ENCODE data around the gene TBX5.

Gene TBX5

GRCh38 chr12:114444422-114445279 is 38.7 kb upstream of the TBX5 start:
- H3K27me3 ChIP-seq (ENCODE audit: control insufficient read depth, insufficient read depth, low read length, poor library complexity, severe bottlenecking) = peaks cover 100% of the 10 kb centered on the region
- H3K36me3 ChIP-seq (ENCODE audit: control insufficient read depth, insufficient read depth, low read length) = no peaks in the 10 kb centered on the region
- H3K9me3 ChIP-seq (ENCODE audit: control insufficient read depth, low read length) = no peaks in the 10 kb centered on the region
- WGBS, 2 experiments = 5 to 6% methylated on average over 44 of the region's 44 CpGs
- H3K4me1 ChIP-seq (ENCODE audit: control insufficient read depth, insufficient read depth, low read length) = no peaks in the 10 kb centered on the region
- H3K4me3 ChIP-seq (ENCODE audit: insufficient read depth, low read depth, low read length) = no peak overlapping the region
- no peak overlapping the region for H3K27ac ChIP-seq (ENCODE audit: insufficient read depth, low read depth, low read length, poor library complexity, severe bottlenecking)

GRCh38 chr12:114443607-114444421 is 37.9 kb upstream of the TBX5 start:
- H3K36me3 ChIP-seq (ENCODE audit: control insufficient read depth, insufficient read depth, low read length) = no peaks in the 10 kb centered on the region
- no peak overlapping the region for H3K27ac ChIP-seq (ENCODE audit: insufficient read depth, low read depth, low read length, poor library complexity, severe bottlenecking)
- peaks cover 100% of the 10 kb centered on the region for H3K27me3 ChIP-seq (ENCODE audit: control insufficient read depth, insufficient read depth, low read length, poor library complexity, severe bottlenecking)
- no peak overlapping the region for H3K4me3 ChIP-seq (ENCODE audit: insufficient read depth, low read depth, low read length)
- H3K4me1 ChIP-seq (ENCODE audit: control insufficient read depth, insufficient read depth, low read length) = no peaks in the 10 kb centered on the region
- H3K9me3 ChIP-seq (ENCODE audit: control insufficient read depth, low read length) = no peaks in the 10 kb centered on the region
- WGBS, 2 experiments = 1 to 2% methylated on average over 53 of the region's 53 CpGs

- 0 to 21% methylated on average over 1 of the region's 1 CpG for WGBS, 2 experiments
- H3K9me3 ChIP-seq (ENCODE audit: control insufficient read depth, low read length) = no peaks in the 10 kb centered on the region
- H3K27me3 ChIP-seq (ENCODE audit: control insufficient read depth, insufficient read depth, low read length, poor library complexity, severe bottlenecking) = peaks cover 100% of the 10 kb centered on the region
- no peak overlapping the region for H3K27ac ChIP-seq (ENCODE audit: insufficient read depth, low read depth, low read length, poor library complexity, severe bottlenecking)
- no peaks in the 10 kb centered on the region for H3K4me1 ChIP-seq (ENCODE audit: control insufficient read depth, insufficient read depth, low read length)
- no peak overlapping the region for H3K4me3 ChIP-seq (ENCODE audit: insufficient read depth, low read depth, low read length)
- H3K36me3 ChIP-seq (ENCODE audit: control insufficient read depth, insufficient read depth, low read length) = no peaks in the 10 kb centered on the region
Measured at GRCh38 chr12:114442578-114442977, 36.6 kb upstream of the TBX5 start.

DNA sequence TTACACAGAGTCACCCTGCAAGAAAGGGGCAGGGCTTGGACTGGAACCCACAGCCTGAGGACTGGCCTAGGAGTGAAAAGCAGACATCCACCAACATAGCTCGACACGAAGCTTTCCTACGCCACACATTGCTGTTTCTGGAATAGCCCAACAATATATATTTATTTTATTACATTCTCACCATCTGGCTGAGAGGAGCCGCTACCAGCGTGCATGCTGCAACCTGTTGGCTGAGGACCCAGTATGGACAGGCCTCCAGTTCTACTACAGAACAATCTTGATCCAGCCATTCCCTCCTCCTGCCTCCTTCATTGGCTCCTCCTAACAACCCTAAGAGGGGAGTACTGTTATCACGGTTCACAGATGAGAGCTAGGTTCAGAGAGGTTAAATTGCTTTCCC is 35.6 kb upstream of the TBX5 start:
- no peak overlapping the region for H3K27ac ChIP-seq (ENCODE audit: insufficient read depth, low read depth, low read length, poor library complexity, severe bottlenecking)
- H3K36me3 ChIP-seq (ENCODE audit: control insufficient read depth, insufficient read depth, low read length) = no peaks in the 10 kb centered on the region
- H3K9me3 ChIP-seq (ENCODE audit: control insufficient read depth, low read length) = no peaks in the 10 kb centered on the region
- WGBS, 2 experiments = 14 to 18% methylated on average over 6 of the region's 6 CpGs
- H3K4me1 ChIP-seq (ENCODE audit: control insufficient read depth, insufficient read depth, low read length) = no peaks in the 10 kb centered on the region
- H3K27me3 ChIP-seq (ENCODE audit: control insufficient read depth, insufficient read depth, low read length, poor library complexity, severe bottlenecking) = peaks cover 100% of the 10 kb centered on the region
- no peak overlapping the region for H3K4me3 ChIP-seq (ENCODE audit: insufficient read depth, low read depth, low read length)

- H3K27me3 ChIP-seq (ENCODE audit: control insufficient read depth, insufficient read depth, low read length, poor library complexity, severe bottlenecking) = peaks cover 100% of the 10 kb centered on the region
- no peaks in the 10 kb centered on the region for H3K4me1 ChIP-seq (ENCODE audit: control insufficient read depth, insufficient read depth, low read length)
- no peak overlapping the region for H3K4me3 ChIP-seq (ENCODE audit: insufficient read depth, low read depth, low read length)
- WGBS, 2 experiments = 1 to 6% methylated on average over 20 to 23 of the region's 23 CpGs
- no peaks in the 10 kb centered on the region for H3K36me3 ChIP-seq (ENCODE audit: control insufficient read depth, insufficient read depth, low read length)
- H3K27ac ChIP-seq (ENCODE audit: insufficient read depth, low read depth, low read length, poor library complexity, severe bottlenecking) = no peak overlapping the region
- no peaks in the 10 kb centered on the region for H3K9me3 ChIP-seq (ENCODE audit: control insufficient read depth, low read length)
Measured at GRCh38 chr12:114441039-114441383, 35.1 kb upstream of the TBX5 start.

GRCh38 chr12:114440270-114441038 is 34.5 kb upstream of the TBX5 start:
- Histone ChIP-seq H3K27ac (ENCODE audit: insufficient read depth, low read depth, low read length, poor library complexity, severe bottlenecking) (no peak overlapping the region), H3K4me1 (ENCODE audit: control insufficient read depth, insufficient read depth, low read length) (no peaks in the 10 kb centered on the region), H3K9me3 (ENCODE audit: control insufficient read depth, low read length) (no peaks in the 10 kb centered on the region), H3K27me3 (ENCODE audit: control insufficient read depth, insufficient read depth, low read length, poor library complexity, severe bottlenecking) (peaks cover 100% of the 10 kb centered on the region), H3K4me3 (ENCODE audit: insufficient read depth, low read depth, low read length) (no peak overlapping the region), H3K36me3 (ENCODE audit: control insufficient read depth, insufficient read depth, low read length) (no peaks in the 10 kb centered on the region)
- 3% methylated on average over 54 of the region's 54 CpGs for WGBS, 2 experiments

DNA sequence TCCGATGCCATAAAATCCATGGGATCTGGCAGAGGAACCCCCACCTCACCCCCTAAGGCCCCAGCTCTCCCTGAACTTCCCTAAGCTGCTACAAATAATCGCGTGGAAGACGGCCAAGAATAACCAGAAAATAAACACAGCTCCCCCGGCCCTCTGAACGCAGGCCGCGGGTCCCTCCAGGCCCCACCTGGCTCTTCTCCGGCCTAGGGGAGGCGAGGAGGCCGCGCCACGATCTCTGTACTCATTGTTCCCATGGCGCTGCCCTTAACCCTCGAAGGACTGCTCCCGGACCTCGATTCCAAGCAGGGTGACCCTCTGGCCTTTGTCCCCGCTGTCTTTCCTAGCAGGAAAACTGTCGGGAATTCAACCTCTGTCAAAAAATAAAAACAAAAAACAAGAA is 33.9 kb upstream of the TBX5 start:
- 1 to 2% methylated on average over 19 of the region's 19 CpGs for WGBS, 2 experiments
- Histone ChIP-seq H3K27ac (ENCODE audit: insufficient read depth, low read depth, low read length, poor library complexity, severe bottlenecking) (no peak overlapping the region), H3K4me3 (ENCODE audit: insufficient read depth, low read depth, low read length) (no peak overlapping the region), H3K36me3 (ENCODE audit: control insufficient read depth, insufficient read depth, low read length) (no peaks in the 10 kb centered on the region), H3K9me3 (ENCODE audit: control insufficient read depth, low read length) (no peaks in the 10 kb centered on the region), H3K4me1 (ENCODE audit: control insufficient read depth, insufficient read depth, low read length) (no peaks in the 10 kb centered on the region), H3K27me3 (ENCODE audit: control insufficient read depth, insufficient read depth, low read length, poor library complexity, severe bottlenecking) (peaks cover 100% of the 10 kb centered on the region)

- Histone ChIP-seq H3K27me3 (ENCODE audit: control insufficient read depth, insufficient read depth, low read length, poor library complexity, severe bottlenecking) (peaks cover 100% of the 10 kb centered on the region), H3K36me3 (ENCODE audit: control insufficient read depth, insufficient read depth, low read length) (no peaks in the 10 kb centered on the region), H3K27ac (ENCODE audit: insufficient read depth, low read depth, low read length, poor library complexity, severe bottlenecking) (no peak overlapping the region), H3K9me3 (ENCODE audit: control insufficient read depth, low read length) (no peaks in the 10 kb centered on the region), H3K4me1 (ENCODE audit: control insufficient read depth, insufficient read depth, low read length) (no peaks in the 10 kb centered on the region), H3K4me3 (ENCODE audit: insufficient read depth, low read depth, low read length) (no peak overlapping the region)
- WGBS, 2 experiments = 1 to 2% methylated on average over 24 of the region's 25 CpGs
Measured at GRCh38 chr12:114439261-114439683, 33.3 kb upstream of the TBX5 start.

DNA sequence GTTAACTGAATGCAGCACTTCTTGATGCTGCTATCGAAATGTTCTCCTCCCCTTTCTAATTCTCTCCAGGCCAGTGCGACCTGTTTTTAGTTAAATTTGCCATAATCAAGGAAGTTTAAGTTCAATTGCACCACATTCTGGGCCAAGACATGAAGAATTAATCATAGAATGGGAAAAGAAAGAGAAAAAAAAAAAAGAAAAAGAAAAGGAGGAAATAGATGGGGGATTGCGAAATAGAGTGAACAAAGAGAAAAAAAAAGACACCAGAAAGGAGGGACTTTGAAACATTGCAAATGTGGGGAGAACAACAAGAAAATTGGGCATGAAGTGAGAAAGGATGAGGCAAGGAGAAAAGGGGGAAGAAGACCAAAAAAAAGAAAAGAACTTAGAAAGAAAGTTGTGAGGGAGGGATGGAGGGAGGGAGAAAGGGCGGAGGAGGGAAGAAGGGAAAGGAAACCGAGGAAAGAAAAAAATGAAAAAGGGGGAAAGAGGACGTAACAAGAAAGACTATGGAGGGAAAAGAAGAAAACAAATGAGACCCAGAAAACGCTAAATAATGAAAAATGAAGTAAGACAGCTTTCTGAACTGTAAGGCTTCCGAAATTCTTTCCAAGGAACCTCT is 32.8 kb upstream of the TBX5 start:
- 9 to 10% methylated on average over 7 to 8 of the region's 8 CpGs for WGBS, 2 experiments
- H3K9me3 ChIP-seq (ENCODE audit: control insufficient read depth, low read length) = no peaks in the 10 kb centered on the region
- no peak overlapping the region for H3K27ac ChIP-seq (ENCODE audit: insufficient read depth, low read depth, low read length, poor library complexity, severe bottlenecking)
- no peak overlapping the region for H3K4me3 ChIP-seq (ENCODE audit: insufficient read depth, low read depth, low read length)
- H3K4me1 ChIP-seq (ENCODE audit: control insufficient read depth, insufficient read depth, low read length) = no peaks in the 10 kb centered on the region
- H3K36me3 ChIP-seq (ENCODE audit: control insufficient read depth, insufficient read depth, low read length) = no peaks in the 10 kb centered on the region
- peaks cover 99% of the 10 kb centered on the region for H3K27me3 ChIP-seq (ENCODE audit: control insufficient read depth, insufficient read depth, low read length, poor library complexity, severe bottlenecking)

Data from ectodermal cell (in vitro differentiated cells).